Motor neuron (in vitro differentiated cells): ENCODE measurements around the gene PCDHA6. TPM values are rescaled to one million over a fixed set of nuclear protein-coding genes. Genes with fewer than 3 reads are reported as not detected.
"Not testable (repeated sequence)": the region's sequence is repeated elsewhere in the genome, so short reads cannot be mapped to it uniquely, and the experiment has no call there.

Source experiments
- ATAC-seq, 8 experiments: fragments of 200-7000 bp; cut with Tn5 transposase; replicated peaks in 6 of 8; 2 replicates each; pipeline ENCODE4 v1.8.0; 2021; ENCODE audit warnings: mild to moderate bottlenecking in 8 of 8, moderate library complexity in 8 of 8
- H3K27ac ChIP-seq, 2 donors: fragments of 250-450 bp; sonication (Bioruptor Pico); 2 replicates each; pipeline ENCODE4 v1.9.0; 2021; ENCODE audit warnings: antibody characterized with exemption in 2 of 2, mild to moderate bottlenecking in 2 of 2, moderate library complexity in 1 of 2
- H3K4me1 ChIP-seq, 2 donors: fragments of 250-450 bp; sonication (Bioruptor Pico); replicated peaks in 1 of 2; 2 replicates each; pipeline ENCODE4 v1.6.1; 2021; ENCODE audit warnings: antibody characterized with exemption in 2 of 2, mild to moderate bottlenecking in 2 of 2, moderate library complexity in 1 of 2
- H3K4me3 ChIP-seq, 5 donors: fragments of 250-450 bp; sonication (Bioruptor Pico); 2 replicates each; pipeline ENCODE4 v1.9.0; 2021; ENCODE audit warnings: antibody characterized with exemption in 5 of 5, mild to moderate bottlenecking in 5 of 5, moderate library complexity in 4 of 5
- WGBS, 10 experiments: fragments of 450-650 bp; shearing (Covaris generic); methylation state at CpG; one replicate each; pipeline ENCODE4 v1.0.0; 2022; 5-methylcytosine and 5-hydroxymethylcytosine counted together
- in situ Hi-C, 9 experiments: fragments of 400-800 bp; cut with MboI; loops; one replicate each; pipeline ENCODE4 v1.15.0; 2021; ENCODE audit warnings: low sequenced_read_pairs in 9 of 9, low pct_unique_long_range_greater_than_20kb in 2 of 9; ENCODE audit not compliant: unreplicated experiment in 9 of 9
- total RNA-seq, 8 experiments: library from RNA; unstranded; fragments of 300-600 nt; gene quantifications; 2 replicates each; pipeline versions ENCODE4 v1.2.3 to v1.2.4, GENCODE V29; 2022

PCDHA6 gene
- total RNA-seq, 8 experiments from 2014 or later = 0.15 to 24.3 (median 2.0) TPM

DNA sequence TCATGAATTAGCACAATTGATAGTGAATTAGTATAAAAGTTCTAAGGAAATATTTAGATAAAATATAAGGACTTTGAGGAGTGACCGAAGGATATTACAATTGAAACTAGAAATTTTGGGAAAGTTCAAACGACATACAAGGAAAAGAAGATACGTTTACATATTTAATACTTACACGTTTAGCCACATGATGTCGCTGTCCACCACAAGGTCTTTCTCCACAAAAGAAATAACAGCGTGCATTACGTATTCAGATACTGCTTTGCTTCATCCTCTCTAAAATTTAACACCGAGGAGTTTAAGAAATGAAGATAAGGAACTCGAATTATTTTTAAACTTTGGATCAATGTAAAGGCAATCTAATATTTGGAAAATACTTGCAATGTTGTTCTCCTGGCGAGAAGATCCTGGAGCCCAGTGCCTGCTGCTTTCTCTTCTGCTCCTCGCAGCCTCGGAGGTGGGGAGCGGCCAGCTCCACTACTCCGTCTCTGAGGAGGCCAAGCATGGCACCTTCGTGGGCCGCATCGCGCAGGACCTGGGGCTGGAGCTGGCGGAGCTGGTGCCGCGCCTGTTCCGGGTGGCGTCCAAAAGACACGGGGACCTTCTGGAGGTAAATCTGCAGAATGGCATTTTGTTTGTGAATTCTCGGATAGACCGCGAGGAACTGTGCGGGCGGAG lies 26.8 kb upstream of the PCDHA6 start, which contains the start of gene PCDHA3:
TSS of gene PCDHA3 (plus strand) at position 242 of the 678 bp plus-strand sequence.
- in situ Hi-C loops = loop anchor here in 1 of 9 experiments (25.0 kb wide), 2 partner anchors 236 to 761 kb away; no protein-coding TSS in a partner anchor
- H3K27ac ChIP-seq = no peak within 1 kb of the TSS
- WGBS, 10 experiments = 3 to 94% (median 76%) methylated on average over 5 to 22 of the region's 29 CpGs
- H3K4me1 ChIP-seq = no peaks in the 10 kb centered on the region
- ATAC-seq = peak in 1 of 8 experiments; percentile 89
- no peak within 1 kb of the TSS for H3K4me3 ChIP-seq

DNA sequence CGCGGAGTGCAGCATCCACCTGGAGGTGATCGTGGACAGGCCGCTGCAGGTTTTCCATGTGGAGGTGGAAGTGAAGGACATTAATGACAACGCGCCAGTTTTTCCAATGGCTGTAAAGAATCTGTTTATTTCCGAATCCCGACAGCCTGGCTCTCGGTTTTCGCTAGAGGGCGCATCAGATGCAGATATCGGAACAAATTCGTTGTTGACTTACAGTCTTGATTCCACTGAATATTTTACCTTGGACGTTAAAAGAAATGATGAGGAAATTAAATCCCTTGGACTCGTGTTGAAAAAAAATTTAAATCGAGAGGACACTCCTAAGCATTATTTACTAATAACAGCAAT lies 26.3 kb upstream of the PCDHA6 start:
- Histone ChIP-seq H3K4me3 (no peak overlapping the region), H3K4me1 (no peaks in the 10 kb centered on the region), H3K27ac (no peak overlapping the region)
- in situ Hi-C loops = loop anchor here in 1 of 9 experiments (25.0 kb wide), 2 partner anchors 236 to 761 kb away; no protein-coding TSS in a partner anchor
- 10 to 100% (median 88%) methylated on average over 1 to 16 of the region's 16 CpGs for WGBS, 10 experiments
- ATAC-seq = peak in 1 of 8 experiments; percentile 64

- not testable (repeated sequence) for H3K4me1 ChIP-seq, ATAC-seq, H3K27ac ChIP-seq, H3K4me3 ChIP-seq
- 63 to 99% (median 90%) methylated on average over 2 to 37 of the region's 45 CpGs; no CpG with 5 or more reads in 5 of the 10 experiments for WGBS, 10 experiments
- in situ Hi-C loops = loop anchor here in 1 of 9 experiments (25.0 kb wide), 2 partner anchors 235 to 760 kb away; no protein-coding TSS in a partner anchor
Measured at GRCh38 chr5:140802381-140802780, 25.4 kb upstream of the PCDHA6 start.

DNA sequence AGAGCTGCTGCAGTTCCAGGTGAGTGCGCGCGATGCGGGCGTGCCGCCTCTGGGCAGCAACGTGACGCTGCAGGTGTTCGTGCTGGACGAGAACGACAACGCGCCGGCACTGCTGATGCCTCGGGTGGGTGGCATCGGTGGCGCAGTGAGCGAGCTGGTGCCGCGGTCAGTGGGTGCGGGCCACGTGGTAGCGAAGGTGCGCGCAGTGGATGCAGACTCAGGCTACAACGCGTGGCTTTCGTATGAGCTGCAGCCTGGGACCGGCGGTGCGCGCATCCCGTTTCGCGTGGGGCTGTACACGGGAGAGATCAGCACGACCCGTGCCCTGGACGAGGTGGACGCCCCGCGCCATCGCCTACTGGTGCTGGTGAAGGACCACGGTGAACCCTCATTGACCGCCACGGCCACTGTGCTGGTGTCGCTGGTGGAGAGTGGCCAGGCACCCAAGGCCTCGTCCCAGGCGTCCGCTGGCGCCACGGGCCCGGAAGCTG lies 24.9 kb upstream of the PCDHA6 start:
- no peak for ATAC-seq
- Histone ChIP-seq H3K4me1 (no peaks in the 10 kb centered on the region), H3K27ac (no peak overlapping the region), H3K4me3 (no peak overlapping the region)
- WGBS, 10 experiments = 93 to 100% (median 97%) methylated on average over 4 to 35 of the region's 53 CpGs; no CpG with 5 or more reads in 6 of the 10 experiments
- in situ Hi-C loops = loop anchor here in 1 of 9 experiments (25.0 kb wide), 2 partner anchors 234 to 759 kb away; no protein-coding TSS in a partner anchor

DNA sequence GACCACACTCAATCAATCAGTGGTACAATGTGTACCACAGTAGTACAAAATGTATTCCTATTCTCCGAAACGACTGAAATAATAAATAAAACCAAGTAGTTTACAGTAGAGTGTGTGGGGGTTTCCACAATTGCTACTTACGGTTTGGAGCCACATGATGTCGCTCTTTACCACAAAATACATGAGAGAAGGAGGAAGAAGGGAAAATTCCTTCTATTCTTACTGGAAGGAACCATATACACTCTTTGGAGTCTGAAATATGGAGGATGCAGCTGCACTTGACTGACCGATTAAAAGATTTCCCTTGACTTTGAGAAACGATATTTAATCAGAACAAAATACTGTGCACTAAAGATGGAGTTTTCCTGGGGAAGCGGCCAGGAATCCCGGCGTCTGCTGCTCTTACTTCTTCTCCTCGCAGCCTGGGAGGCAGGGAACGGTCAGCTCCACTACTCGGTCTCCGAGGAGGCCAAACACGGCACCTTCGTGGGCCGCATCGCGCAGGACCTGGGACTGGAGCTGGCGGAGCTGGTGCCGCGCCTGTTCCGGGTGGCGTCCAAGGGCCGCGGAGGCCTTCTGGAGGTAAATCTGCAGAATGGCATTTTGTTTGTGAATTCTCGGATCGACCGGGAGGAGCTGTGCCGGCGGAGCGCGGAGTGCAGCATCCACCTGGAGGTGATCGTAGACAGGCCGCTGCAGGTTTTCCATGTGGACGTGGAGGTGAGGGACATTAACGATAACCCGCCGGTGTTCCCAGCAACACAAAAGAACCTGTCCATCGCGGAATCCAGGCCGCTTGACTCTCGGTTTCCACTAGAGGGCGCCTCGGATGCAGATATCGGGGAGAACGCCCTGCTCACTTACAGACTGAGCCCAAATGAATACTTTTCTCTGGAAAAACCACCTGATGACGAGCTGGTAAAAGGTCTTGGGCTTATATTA lies 20.7 kb upstream of the PCDHA6 start, which contains the start of gene PCDHA4:
TSS of gene PCDHA4 (plus strand) at position 235 of the 942 bp plus-strand sequence.
- H3K4me3 ChIP-seq = peak within 1 kb of the TSS; percentile 50 to 88 (median 76)
- in situ Hi-C loops = loop anchor here in 2 of 9 experiments (5.0 to 25.0 kb wide), 3 partner anchors 230 to 755 kb away; no protein-coding TSS in a partner anchor
- no peaks in the 10 kb centered on the region for H3K4me1 ChIP-seq
- peak in 7 of 8 experiments; percentile 71 to 98 (median 88) for ATAC-seq
- peak within 1 kb of the TSS; percentile 85 to 89 for H3K27ac ChIP-seq
- 0 to 74% (median 29%) methylated on average over 2 to 29 of the region's 47 CpGs; no CpG with 5 or more reads in 1 of the 10 experiments for WGBS, 10 experiments

DNA sequence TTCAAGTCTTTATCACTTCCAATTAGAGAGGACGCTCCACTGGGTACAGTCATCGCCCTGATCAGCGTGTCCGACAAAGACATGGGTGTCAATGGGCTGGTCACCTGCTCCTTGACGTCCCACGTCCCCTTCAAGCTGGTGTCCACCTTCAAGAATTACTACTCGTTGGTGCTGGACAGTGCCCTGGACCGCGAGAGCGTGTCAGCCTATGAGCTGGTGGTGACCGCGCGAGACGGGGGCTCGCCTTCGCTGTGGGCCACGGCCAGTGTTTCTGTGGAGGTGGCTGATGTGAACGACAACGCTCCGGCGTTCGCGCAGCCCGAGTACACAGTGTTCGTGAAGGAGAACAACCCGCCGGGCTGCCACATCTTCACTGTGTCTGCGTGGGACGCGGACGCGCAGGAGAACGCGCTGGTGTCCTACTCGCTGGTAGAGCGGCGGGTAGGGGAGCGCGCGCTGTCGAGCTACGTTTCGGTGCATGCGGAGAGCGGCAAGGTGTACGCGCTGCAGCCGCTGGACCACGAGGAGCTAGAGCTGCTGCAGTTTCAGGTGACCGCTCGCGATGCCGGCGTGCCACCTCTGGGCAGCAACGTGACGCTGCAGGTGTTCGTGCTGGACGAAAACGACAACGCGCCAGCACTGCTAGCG lies 19.4 kb upstream of the PCDHA6 start:
- in situ Hi-C loops = loop anchor here in 2 of 9 experiments (5.0 to 25.0 kb wide), 3 partner anchors 229 to 754 kb away; no protein-coding TSS in a partner anchor
- H3K27ac ChIP-seq, ATAC-seq, H3K4me1 ChIP-seq: not testable (repeated sequence)
- peak overlapping the region; percentile 37 to 76 (median 50) for H3K4me3 ChIP-seq
- 20 to 95% (median 65%) methylated on average over 1 to 13 of the region's 62 CpGs; no CpG with 5 or more reads in 5 of the 10 experiments for WGBS, 10 experiments

GRCh38 chr5:140808889-140809291 lies 18.9 kb upstream of the PCDHA6 start:
- ATAC-seq = no peak
- peak overlapping the region in 1 of 5 donors; percentile 30 for H3K4me3 ChIP-seq

GRCh38 chr5:140821375-140822280 lies 6.1 kb upstream of the PCDHA6 start, which contains the start of gene PCDHA5:
Gene PCDHA5 (plus strand): TSS chr5:140821613.
- 9 to 95% (median 74%) methylated on average over 10 to 28 of the region's 39 CpGs for WGBS, 10 experiments
- no peak within 1 kb of the TSS for H3K27ac ChIP-seq
- in situ Hi-C loops = loop anchor here in 1 of 9 experiments (25.0 kb wide), 2 partner anchors 216 to 741 kb away; no protein-coding TSS in a partner anchor
- H3K4me3 ChIP-seq = peak within 1 kb of the TSS in 1 of 5 donors; percentile 43
- no peaks in the 10 kb centered on the region for H3K4me1 ChIP-seq
- ATAC-seq = peak in 1 of 8 experiments; percentile 59

More at GRCh38 chr5:140808889-140809291, 18.9 kb upstream of the PCDHA6 start:
- Histone ChIP-seq H3K27ac (no peak overlapping the region), H3K4me1 (no peaks in the 10 kb centered on the region)
- in situ Hi-C loops = loop anchor here in 2 of 9 experiments (5.0 to 25.0 kb wide), 3 partner anchors 228 to 753 kb away; no protein-coding TSS in a partner anchor
- 40 to 100% (median 93%) methylated on average over 1 to 23 of the region's 43 CpGs; no CpG with 5 or more reads in 5 of the 10 experiments for WGBS, 10 experiments

- peak overlapping the region in 1 of 5 donors; percentile 43 for H3K4me3 ChIP-seq
Measured at GRCh38 chr5:140822281-140822629, 5.5 kb upstream of the PCDHA6 start.

GRCh38 chr5:140822969-140823368 lies 4.8 kb upstream of the PCDHA6 start:
- WGBS, 10 experiments = 53 to 100% (median 96%) methylated on average over 1 to 23 of the region's 48 CpGs; no CpG with 5 or more reads in 3 of the 10 experiments
- ATAC-seq, H3K4me3 ChIP-seq, H3K27ac ChIP-seq, H3K4me1 ChIP-seq: not testable (repeated sequence)
- in situ Hi-C loops = loop anchor here in 1 of 9 experiments (25.0 kb wide), 2 partner anchors 214 to 739 kb away; no protein-coding TSS in a partner anchor

More at GRCh38 chr5:140822281-140822629, 5.5 kb upstream of the PCDHA6 start:
- no peak for ATAC-seq
- Histone ChIP-seq H3K4me1 (no peaks in the 10 kb centered on the region), H3K27ac (no peak overlapping the region)
- in situ Hi-C loops = loop anchor here in 1 of 9 experiments (25.0 kb wide), 2 partner anchors 215 to 740 kb away; no protein-coding TSS in a partner anchor
- WGBS, 10 experiments = 7 to 100% (median 75%) methylated on average over 1 to 6 of the region's 6 CpGs

- ATAC-seq = no peak
- no peaks in the 10 kb centered on the region for H3K4me1 ChIP-seq
- H3K27ac ChIP-seq = no peak overlapping the region
- no peak overlapping the region for H3K4me3 ChIP-seq
- 80 to 100% (median 91%) methylated on average over 2 to 12 of the region's 38 CpGs; no CpG with 5 or more reads in 6 of the 10 experiments for WGBS, 10 experiments
- in situ Hi-C loops = loop anchor here in 1 of 9 experiments (25.0 kb wide), 2 partner anchors 214 to 739 kb away; no protein-coding TSS in a partner anchor
Measured at GRCh38 chr5:140823475-140823874, 4.3 kb upstream of the PCDHA6 start.
